Urinary bladder (tissue), 4 donors: Measurements from ENCODE around the gene CDH13. TPM values are rescaled to one million over a fixed set of nuclear protein-coding genes. Genes with fewer than 3 reads are reported as not detected.

ENCODE experiments used
- DNase-seq: peaks from one replicate; pipeline ENCODE4 v3.0.0-alpha.2; 2015; ENCODE audit errors: extremely low spot score
- H3K27ac ChIP-seq: one replicate; pipeline ENCODE4 v1.5.1; 2013; ENCODE audit warnings: low read depth, mild to moderate bottlenecking, moderate library complexity
- H3K36me3 ChIP-seq: one replicate; pipeline ENCODE4 v1.6.1; 2013; ENCODE audit warnings: mild to moderate bottlenecking, moderate library complexity; ENCODE audit not compliant: insufficient read depth
- H3K4me1 ChIP-seq: one replicate; pipeline ENCODE4 v1.6.1; 2013; ENCODE audit warnings: mild to moderate bottlenecking, moderate library complexity; ENCODE audit not compliant: insufficient read depth
- H3K4me3 ChIP-seq: one replicate; pipeline ENCODE4 v1.5.1; 2013; ENCODE audit warnings: low read depth, low read length
- WGBS: extraction: QIAGEN DNeasy Blood & Tissue Kit; methylation state at CpG from one replicate; pipeline ENCODE4 v1.1.7; 2013; 5-methylcytosine and 5-hydroxymethylcytosine counted together
- polyA plus RNA-seq: library from polyadenylated mRNA; stranded (reverse); fragments of 200-250 nt; gene quantifications from one replicate; pipeline ENCODE4 v1.2.3, GENCODE V29; 2013
- total RNA-seq: library from RNA; depleted of rRNA; stranded (reverse); fragments of >200 nt; gene quantifications from one replicate; pipeline ENCODE4 v1.2.3, GENCODE V29; 2014
- donor health status: healthy with polysubstance abuse.
- donor health status: healthy.

The CDH13 gene
- total and polyA plus RNA-seq, 2 donors: 18.9 to 21.5 TPM

DNA sequence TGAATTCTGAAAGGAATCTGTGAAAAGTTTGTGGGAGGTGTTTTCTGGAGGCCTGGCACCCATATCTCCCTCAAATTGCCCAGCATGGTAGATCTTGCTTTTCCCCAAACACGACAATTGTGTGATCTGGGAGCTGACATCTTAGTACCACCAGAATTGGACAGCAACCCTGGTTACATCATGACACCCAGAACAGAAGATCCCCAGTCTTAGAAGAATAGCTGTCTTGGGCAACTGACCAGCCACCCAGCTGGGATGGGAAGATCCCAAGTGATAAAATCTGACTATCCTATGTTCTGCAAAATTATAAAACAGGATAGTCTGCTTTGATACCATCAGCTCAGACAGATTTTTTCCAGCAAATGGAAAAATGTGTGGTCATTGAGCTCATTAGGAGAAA is 235.3 kb downstream of the CDH13 start:
- no peaks in the 10 kb centered on the region for H3K36me3 ChIP-seq
- WGBS: 85% methylated on average over 1 of the region's 1 CpG
- no peaks in the 10 kb centered on the region for H3K4me1 ChIP-seq
- no peak overlapping the region for H3K4me3 ChIP-seq
- DNase-seq: no peak
- no peak overlapping the region for H3K27ac ChIP-seq

DNA sequence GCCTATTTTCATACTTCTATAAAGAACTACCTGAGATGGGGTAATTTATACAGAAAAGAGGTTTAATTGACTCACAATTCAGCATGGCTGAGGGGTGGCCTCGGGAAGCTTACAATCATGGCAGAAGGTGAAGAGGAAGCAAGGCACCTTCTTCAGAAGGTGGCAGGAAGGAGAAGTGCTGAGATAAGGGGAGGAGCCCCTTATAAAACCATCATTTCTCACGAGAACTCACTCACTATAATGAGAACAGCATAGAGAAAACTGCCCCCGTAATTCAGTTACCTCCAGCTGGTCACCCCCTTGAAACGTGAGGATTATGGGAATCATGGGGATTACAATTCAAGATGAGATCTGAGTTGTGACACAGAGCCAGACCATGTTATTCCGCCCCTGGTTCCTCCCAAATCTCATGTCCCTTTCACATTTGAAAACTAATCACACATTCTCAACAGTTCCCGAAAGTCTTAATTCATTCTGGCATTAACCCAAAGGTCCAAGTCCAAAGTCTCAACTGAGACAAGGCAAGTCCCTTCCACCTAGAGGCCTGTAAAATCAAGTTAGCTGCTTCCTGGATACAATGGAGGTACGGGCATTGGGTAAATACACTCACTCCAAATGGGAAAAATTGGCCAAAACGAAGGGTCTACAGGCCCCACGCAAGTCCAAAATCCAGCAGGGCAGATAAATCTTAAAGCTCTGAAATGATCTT is 237.7 kb downstream of the CDH13 start:
- no peak for DNase-seq
- Histone ChIP-seq H3K4me3 (no peak overlapping the region), H3K36me3 (no peaks in the 10 kb centered on the region), H3K4me1 (no peaks in the 10 kb centered on the region), H3K27ac (no peak overlapping the region)
- 81% methylated on average over 9 of the region's 9 CpGs for WGBS

DNA sequence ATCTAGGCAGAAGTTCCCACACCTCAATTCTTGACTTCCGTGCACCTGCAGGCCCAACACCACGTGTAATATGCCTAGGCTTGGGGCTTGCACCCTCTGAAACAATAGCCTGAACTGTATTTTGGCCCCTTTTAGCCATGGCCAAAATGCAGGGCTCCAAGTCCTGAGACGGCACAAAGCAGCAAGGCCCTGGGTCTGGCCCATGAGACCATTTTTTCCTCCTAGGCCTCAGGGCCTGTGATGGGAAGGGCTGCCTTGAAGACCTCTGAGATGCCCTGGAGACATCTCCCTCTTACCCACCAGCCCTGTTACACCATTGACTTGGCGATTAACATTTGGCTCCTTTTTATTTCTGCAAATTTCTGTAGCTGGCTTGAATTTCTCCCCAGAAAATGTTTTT is 238.6 kb downstream of the CDH13 start:
- H3K36me3 ChIP-seq: no peaks in the 10 kb centered on the region
- no peak overlapping the region for H3K27ac ChIP-seq
- no peak overlapping the region for H3K4me3 ChIP-seq
- no peak for DNase-seq
- H3K4me1 ChIP-seq: no peaks in the 10 kb centered on the region
- 74% methylated on average over 4 of the region's 4 CpGs for WGBS

DNA sequence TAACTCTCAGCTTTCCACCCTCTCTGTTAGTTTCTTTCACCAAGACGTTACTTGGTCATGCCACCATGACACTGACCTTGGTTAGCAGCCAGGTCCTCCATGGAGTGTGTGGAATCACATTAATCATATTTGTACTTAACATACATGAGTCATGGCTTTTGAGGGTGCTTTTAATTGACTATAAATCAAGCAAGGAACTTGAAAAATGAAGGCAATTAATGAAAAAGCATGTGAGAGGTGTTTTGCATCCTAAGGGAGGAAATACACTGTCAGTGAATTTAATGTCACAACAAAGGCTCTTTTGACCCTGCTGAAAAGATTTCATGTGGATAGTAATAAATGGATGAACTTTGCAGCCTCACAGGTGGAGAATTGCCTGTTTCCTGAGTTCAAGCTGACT is 240.7 kb downstream of the CDH13 start:
- Histone ChIP-seq H3K36me3 (no peaks in the 10 kb centered on the region), H3K27ac (no peak overlapping the region), H3K4me1 (no peaks in the 10 kb centered on the region), H3K4me3 (no peak overlapping the region)
- WGBS: 75% methylated on average over 1 of the region's 1 CpG
- DNase-seq: no peak

DNA sequence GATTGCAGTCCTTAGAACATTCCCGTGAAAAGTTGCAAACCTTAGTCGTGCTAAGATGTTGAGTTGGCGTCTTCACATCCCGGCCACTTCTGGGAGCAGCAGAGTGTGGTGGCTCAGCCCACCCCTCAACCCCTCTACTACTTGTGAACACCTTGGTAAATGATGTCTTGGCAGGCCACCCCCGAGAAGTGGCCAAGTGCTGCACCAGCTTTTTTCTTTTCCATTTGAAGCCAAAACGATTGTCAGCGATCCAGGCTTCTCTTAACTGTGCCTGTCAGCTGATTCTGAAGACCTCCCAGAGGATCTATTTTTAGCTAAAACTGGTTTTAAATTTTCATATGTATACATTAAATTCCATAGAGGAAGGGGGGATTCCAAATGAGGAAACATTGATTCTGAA is 247.5 kb downstream of the CDH13 start:
- WGBS: 44% methylated on average over 7 of the region's 7 CpGs
- no peaks in the 10 kb centered on the region for H3K36me3 ChIP-seq
- H3K27ac ChIP-seq: no peak overlapping the region
- H3K4me1 ChIP-seq: no peaks in the 10 kb centered on the region
- H3K4me3 ChIP-seq: no peak overlapping the region
- no peak for DNase-seq

DNA sequence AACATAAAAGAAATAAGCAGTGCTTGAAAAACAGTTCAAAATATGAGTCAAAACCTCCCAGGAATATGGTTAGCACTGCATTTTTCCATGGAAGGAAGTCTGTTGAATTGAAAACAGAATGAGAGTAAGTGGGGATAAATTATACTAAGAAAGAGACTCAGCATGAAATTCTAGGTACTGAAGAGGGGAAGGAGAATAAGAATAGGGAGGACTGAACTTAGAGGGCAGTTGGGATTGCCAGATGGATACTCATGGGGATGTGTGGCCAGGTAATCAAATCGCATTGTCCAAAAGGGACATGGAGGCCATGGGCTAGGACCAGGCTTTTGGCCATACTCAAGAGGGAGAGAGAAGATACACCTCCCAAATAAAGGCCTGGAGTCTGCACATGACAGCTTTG is 247.9 kb downstream of the CDH13 start:
- DNase-seq: no peak

DNA sequence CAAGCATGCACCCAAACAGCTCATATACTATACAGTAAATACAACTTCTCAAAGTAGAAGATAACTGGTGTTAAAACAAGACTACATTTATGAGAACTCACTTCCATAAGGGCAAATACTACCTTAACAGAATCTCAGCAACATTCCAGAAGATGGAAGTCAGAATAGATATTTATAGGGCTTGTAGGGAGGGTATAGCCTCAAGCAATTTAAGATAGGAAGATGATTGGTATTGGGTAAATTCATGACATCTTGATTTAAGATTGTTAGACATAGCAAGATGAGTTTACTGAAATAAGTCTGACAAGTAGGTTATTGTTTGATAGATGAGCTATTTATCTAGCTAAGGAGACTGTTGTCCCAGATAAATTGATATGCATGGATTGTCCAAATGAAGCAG is 250.2 kb downstream of the CDH13 start:
- H3K4me3 ChIP-seq: no peak overlapping the region
- H3K4me1 ChIP-seq: no peaks in the 10 kb centered on the region
- H3K36me3 ChIP-seq: no peaks in the 10 kb centered on the region
- DNase-seq: no peak
- no peak overlapping the region for H3K27ac ChIP-seq

More for the DNA sequence above, 247.9 kb downstream of the CDH13 start:
- Histone ChIP-seq H3K4me1 (no peaks in the 10 kb centered on the region), H3K27ac (no peak overlapping the region), H3K4me3 (no peak overlapping the region), H3K36me3 (no peaks in the 10 kb centered on the region)
- WGBS: 89% methylated on average over 1 of the region's 1 CpG

DNA sequence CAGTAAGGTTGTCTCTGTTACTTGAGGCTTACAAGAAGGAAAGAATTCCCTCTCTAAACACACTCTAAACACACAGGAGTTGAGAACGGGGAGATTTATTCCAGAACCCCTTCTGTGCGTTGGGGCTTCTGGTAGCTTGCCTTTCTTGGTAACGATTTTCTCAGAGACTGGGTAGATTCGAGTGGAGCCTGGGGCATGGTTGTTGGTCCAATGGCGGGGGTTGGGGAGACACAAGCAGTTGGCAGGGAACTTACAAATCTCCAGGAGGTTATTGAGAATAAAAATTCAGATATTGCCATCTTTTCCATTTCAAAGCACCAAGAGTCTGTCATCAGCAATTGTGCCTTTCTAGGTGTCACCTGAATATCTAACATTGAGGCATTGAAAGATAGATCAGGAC is 251.7 kb downstream of the CDH13 start:
- Histone ChIP-seq H3K27ac (no peak overlapping the region), H3K4me1 (no peaks in the 10 kb centered on the region), H3K36me3 (no peaks in the 10 kb centered on the region), H3K4me3 (no peak overlapping the region)
- no peak for DNase-seq
- 41% methylated on average over 5 of the region's 5 CpGs for WGBS

DNA sequence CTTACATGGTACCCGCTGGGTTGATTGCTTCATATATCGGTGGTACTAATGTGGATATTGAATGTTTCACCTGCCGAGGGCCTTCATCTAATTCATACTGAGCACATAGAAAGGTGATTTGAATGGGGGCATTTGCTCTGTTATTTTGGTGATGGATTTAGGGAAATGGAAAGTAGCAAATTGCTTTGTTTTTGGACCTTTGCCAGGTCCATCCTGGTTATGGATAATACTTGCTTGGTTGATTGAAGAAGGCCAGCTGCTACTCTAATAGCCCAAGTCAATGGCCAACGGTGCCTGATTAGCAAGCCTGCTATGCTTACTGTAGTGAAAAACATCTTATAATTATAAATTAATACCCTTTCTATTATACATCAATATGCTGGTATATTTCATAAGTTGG is 253.6 kb downstream of the CDH13 start:
- Histone ChIP-seq H3K4me3 (no peak overlapping the region), H3K4me1 (no peaks in the 10 kb centered on the region), H3K27ac (no peak overlapping the region), H3K36me3 (no peaks in the 10 kb centered on the region)
- DNase-seq: no peak
- 89% methylated on average over 4 of the region's 4 CpGs for WGBS

DNA sequence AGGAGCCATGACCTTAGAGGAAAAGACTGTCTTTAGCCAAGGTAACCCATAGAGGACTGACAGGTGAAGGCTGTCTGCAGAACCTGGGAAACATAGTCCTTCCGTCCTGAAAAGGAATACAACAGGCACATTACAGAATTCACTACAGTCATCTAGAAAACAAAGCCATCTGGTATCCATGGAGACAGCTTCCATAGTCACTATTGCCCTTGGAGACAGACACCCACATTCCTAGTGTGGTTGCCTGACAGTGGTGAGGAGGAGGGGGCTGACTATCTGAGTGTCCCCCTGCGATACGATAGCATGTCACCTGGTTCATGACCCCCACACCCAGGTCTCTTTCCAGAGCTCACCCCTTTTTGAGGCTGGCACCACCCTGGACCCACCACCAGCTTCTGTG is 254.7 kb downstream of the CDH13 start:
- no peak for DNase-seq
- WGBS: 90% methylated on average over 3 of the region's 3 CpGs
- H3K4me1 ChIP-seq: no peaks in the 10 kb centered on the region
- no peak overlapping the region for H3K4me3 ChIP-seq
- no peak overlapping the region for H3K27ac ChIP-seq
- H3K36me3 ChIP-seq: no peaks in the 10 kb centered on the region

DNA sequence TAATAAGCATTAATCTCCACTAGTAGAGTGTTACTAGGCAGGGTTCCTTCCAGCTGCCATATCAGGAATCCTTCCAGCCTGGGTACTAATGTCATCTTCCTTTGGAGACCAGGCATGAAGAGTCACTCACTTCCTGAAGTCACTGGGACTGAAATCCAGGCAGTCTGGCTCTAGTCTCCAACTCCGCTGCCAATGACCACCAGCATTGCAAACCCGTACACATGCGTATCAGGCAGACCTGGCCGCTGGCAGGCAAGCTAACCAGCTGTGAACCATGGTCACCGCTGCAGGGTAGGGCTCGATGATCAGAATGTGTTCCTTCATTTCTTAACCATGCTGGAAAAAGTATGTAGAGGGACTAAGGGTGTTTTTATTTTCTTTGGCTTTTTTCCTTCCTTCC is 255.5 kb downstream of the CDH13 start:
- no peak for DNase-seq
- H3K27ac ChIP-seq: no peak overlapping the region
- H3K36me3 ChIP-seq: no peaks in the 10 kb centered on the region
- WGBS: 91% methylated on average over 6 of the region's 6 CpGs
- H3K4me3 ChIP-seq: no peak overlapping the region
- H3K4me1 ChIP-seq: no peaks in the 10 kb centered on the region

DNA sequence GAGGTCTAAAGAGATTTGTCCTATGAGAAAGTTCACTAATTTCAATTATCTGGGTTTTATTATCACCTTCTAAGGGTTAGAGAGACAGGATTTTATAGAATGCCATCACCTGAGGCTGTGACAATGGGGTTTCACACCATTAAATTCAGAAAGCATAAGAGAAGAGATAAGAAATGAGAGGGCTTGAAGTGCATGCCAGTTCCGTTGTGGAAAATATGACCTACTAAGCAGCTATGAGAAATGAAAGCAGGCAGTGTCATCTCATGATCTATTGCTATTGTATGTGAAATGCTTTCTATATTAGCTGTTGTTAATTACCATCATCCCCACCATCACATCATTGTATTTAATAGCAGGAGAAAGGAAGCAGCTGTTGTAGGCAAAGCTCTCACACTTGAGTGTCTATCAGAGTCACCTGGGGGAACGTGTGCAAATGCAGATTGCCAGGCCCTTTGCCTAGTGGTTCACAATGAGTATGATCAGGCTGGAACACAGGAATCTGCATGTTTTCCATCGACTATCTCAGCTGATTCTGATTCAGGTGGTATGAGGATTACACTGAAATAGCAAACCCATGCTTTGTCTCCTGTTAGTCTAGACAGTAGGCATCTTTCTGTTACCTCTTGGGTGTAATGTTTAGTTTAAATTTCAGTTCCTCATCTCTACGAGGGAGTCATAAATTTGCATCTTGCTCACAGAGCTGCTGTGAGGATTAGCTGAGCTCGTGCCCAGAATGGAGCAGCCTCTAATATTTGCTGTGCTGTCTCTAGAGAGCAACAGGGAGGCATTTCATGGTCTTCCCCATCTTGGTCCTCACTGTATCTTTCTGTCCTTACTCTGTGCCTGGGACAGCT is 256.4 kb downstream of the CDH13 start:
- Histone ChIP-seq H3K27ac (no peak overlapping the region), H3K4me1 (no peaks in the 10 kb centered on the region), H3K36me3 (no peaks in the 10 kb centered on the region), H3K4me3 (no peak overlapping the region)
- DNase-seq: no peak
- 49% methylated on average over 5 of the region's 5 CpGs for WGBS

DNA sequence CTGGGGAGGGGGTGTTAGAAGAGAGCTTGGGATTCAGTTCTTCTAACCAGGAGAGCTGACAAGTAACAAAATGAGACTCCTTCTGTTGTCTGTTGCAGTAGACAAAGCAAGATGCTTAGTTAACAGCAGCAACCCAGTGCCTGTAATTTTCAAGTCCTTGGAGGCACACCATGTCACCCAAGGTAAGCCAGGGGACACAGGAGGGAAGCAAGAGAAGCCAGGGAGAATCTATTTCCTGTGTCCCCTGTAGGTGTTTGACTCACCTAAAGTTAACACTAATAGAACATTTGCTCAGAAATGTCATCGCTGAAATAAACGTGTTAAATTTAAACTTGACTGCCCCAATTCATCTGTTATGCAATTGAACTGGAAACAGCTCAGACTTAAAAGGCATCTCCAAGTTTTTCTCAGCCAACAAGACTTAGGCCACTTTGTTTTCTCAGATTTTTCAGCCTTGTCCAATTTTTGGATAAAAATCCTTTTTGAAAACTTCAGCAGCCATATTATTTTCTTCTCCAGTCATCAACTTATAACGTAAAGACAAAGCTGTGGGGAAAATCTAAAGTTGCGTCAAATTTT is 257.6 kb downstream of the CDH13 start:
- 90% methylated on average over 4 of the region's 4 CpGs for WGBS
- DNase-seq: no peak
- H3K4me1 ChIP-seq: no peaks in the 10 kb centered on the region

DNA sequence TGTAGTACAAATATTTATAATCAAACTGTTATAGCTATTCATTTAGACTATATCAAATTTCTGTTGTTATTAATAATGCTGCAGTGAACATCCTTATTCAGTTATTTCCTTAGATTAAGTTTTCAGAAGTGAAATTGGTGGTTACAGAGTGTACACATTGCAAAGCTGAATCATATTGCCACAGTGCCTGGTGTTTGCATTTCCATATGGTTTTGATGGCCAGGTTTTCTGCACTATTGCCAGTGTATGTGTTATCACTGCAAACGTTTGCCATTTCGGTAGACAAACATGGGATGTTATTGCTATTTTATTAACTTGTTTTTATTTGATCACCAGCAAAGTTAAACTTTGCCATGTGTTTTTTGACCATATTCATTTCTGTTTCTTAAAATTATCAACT is 259.4 kb downstream of the CDH13 start:
- no peak overlapping the region for H3K27ac ChIP-seq
- DNase-seq: no peak
- 74% methylated on average over 2 of the region's 2 CpGs for WGBS
- H3K36me3 ChIP-seq: no peaks in the 10 kb centered on the region
- H3K4me3 ChIP-seq: no peak overlapping the region
- H3K4me1 ChIP-seq: no peaks in the 10 kb centered on the region

More for the DNA sequence above, 257.6 kb downstream of the CDH13 start:
- no peaks in the 10 kb centered on the region for H3K36me3 ChIP-seq
- H3K4me3 ChIP-seq: no peak overlapping the region
- H3K27ac ChIP-seq: no peak overlapping the region
